Measurements from ENCODE around the gene KCNN1. TPM values are rescaled to one million over a fixed set of nuclear protein-coding genes. Genes with fewer than 3 reads are reported as not detected.
A peak's percentile ranks its signal among the peaks of the same experiment; 100 is the strongest.

The KCNN1 gene
- total and polyA plus RNA-seq, 2 of the 13 experiments (the other 11 are each of a cell fraction or from before 2014, with no cell fraction given) = 0.04 TPM; not detected in 1

- TF ChIP-seq PLSCR1 (CRISPR knock-in tag; IDR thresholded peaks at IDR 0.05; ENCODE audit: borderline replicate concordance) = no peak
- no peak for TF ChIP-seq FOXA1 (IDR thresholded peaks at IDR 0.05)
- TF ChIP-seq FOXA1 (CRISPR knock-in tag; IDR thresholded peaks at IDR 0.05) = 0 out of 2 replicates have a peak, but pooled peaks have one; percentile 3
- TF ChIP-seq ZNF383 (CRISPR knock-in tag; IDR thresholded peaks at IDR 0.05; ENCODE audit: borderline replicate concordance) = peak; percentile 52; the same call in 1 of the 2 replicates
- TF ChIP-seq, protein P1, sequence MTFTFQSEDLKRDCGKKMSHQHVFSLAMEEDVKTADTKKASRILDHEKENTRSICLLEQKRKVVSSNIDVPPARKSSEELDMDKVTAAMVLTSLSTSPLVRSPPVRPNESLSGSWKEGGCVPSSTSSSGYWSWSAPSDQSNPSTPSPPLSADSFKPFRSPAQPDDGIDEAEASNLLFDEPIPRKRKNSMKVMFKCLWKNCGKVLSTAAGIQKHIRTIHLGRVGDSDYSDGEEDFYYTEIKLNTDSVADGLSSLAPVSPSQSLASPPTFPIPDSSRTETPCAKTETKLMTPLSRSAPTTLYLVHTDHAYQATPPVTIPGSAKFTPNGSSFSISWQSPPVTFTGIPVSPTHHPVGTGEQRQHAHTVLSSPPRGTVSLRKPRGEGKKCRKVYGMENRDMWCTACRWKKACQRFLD (CRISPR knock-in tag; IDR thresholded peaks at IDR 0.05; ENCODE audit: borderline replicate concordance) = no peak
- TF ChIP-seq THYN1 (CRISPR knock-in tag; IDR thresholded peaks at IDR 0.05; ENCODE audit: borderline replicate concordance, low read depth) = no peak
- no peak; the same call in 1 of the 2 replicates for TF ChIP-seq ZNF564 (CRISPR knock-in tag; IDR thresholded peaks at IDR 0.05)
- no peak for TF ChIP-seq PLRG1 (conservative IDR thresholded peaks at IDR 0.05)
- peak; percentile 42; the same call in 1 of the 2 replicates for TF ChIP-seq RXRB (CRISPR knock-in tag; IDR thresholded peaks at IDR 0.05; ENCODE audit: borderline replicate concordance)
- TF ChIP-seq, protein P2, sequence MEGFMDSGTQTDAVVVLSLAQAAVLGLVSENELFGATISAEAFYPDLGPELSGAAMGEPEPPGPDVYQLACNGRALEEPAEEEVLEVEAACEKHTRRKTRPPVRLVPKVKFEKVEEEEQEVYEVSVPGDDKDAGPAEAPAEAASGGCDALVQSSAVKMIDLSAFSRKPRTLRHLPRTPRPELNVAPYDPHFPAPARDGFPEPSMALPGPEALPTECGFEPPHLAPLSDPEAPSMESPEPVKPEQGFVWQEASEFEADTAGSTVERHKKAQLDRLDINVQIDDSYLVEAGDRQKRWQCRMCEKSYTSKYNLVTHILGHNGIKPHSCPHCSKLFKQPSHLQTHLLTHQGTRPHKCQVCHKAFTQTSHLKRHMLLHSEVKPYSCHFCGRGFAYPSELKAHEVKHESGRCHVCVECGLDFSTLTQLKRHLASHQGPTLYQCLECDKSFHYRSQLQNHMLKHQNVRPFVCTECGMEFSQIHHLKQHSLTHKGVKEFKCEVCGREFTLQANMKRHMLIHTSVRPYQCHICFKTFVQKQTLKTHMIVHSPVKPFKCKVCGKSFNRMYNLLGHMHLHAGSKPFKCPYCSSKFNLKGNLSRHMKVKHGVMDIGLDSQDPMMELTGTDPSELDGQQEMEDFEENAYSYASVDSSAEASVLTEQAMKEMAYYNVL (CRISPR knock-in tag; IDR thresholded peaks at IDR 0.05; ENCODE audit: borderline replicate concordance) = 0 out of 2 replicates have a peak, but pooled peaks have one; percentile 70
- TF ChIP-seq POGZ (CRISPR knock-in tag; IDR thresholded peaks at IDR 0.05) = peak; percentile 89
- no peak for TF ChIP-seq PAX8 (CRISPR knock-in tag; IDR thresholded peaks at IDR 0.05; ENCODE audit: borderline replicate concordance)
- TF ChIP-seq ZBTB10 (CRISPR knock-in tag; IDR thresholded peaks at IDR 0.05; ENCODE audit: borderline replicate concordance) = no peak
- TF ChIP-seq TMF1 (CRISPR knock-in tag; IDR thresholded peaks at IDR 0.05; ENCODE audit: low read depth) = no peak
- TF ChIP-seq AFF4 (CRISPR knock-in tag; IDR thresholded peaks at IDR 0.05) = no peak
- no peak for TF ChIP-seq ZNF441 (CRISPR knock-in tag; IDR thresholded peaks at IDR 0.05; ENCODE audit: borderline replicate concordance)
- TF ChIP-seq NBN (conservative IDR thresholded peaks at IDR 0.05) = no peak
- TF ChIP-seq ZFP36 (IDR thresholded peaks at IDR 0.05; ENCODE audit: borderline replicate concordance, low read depth, low read length, partially characterized antibody) = no peak
These were observed 34.2 kb upstream of the KCNN1 start, which contains the start of gene CCDC124 (continued) for GRCh38 chr19:17932485-17933338.
